ENCODE measurements around the gene CFB.

DNA sequence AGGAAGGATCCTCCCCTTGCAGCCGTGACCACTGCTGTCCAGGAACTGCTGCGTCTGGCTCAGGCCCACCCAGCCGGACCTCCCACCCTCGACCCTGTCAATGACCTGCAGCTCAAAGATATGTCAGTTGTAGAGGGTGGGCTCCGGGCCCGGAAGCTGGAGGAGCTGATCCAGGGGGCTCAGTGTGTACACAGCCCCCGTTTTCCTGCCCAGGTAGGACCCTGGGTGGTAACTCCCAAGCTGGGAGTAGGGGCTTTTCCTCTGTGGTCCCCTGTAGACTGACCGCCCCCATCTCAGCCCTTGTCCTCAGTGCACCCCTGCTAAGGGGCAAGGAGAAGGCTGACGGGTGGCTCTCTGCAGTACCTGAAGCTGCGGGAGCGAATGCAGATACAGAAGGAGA is 22.4 kb downstream of the CFB start:
- TF ChIP-seq, protein P1, sequence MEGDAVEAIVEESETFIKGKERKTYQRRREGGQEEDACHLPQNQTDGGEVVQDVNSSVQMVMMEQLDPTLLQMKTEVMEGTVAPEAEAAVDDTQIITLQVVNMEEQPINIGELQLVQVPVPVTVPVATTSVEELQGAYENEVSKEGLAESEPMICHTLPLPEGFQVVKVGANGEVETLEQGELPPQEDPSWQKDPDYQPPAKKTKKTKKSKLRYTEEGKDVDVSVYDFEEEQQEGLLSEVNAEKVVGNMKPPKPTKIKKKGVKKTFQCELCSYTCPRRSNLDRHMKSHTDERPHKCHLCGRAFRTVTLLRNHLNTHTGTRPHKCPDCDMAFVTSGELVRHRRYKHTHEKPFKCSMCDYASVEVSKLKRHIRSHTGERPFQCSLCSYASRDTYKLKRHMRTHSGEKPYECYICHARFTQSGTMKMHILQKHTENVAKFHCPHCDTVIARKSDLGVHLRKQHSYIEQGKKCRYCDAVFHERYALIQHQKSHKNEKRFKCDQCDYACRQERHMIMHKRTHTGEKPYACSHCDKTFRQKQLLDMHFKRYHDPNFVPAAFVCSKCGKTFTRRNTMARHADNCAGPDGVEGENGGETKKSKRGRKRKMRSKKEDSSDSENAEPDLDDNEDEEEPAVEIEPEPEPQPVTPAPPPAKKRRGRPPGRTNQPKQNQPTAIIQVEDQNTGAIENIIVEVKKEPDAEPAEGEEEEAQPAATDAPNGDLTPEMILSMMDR (IDR thresholded peaks at IDR 0.05), result no peak
- TF ChIP-seq POLR2AphosphoS5 (IDR thresholded peaks at IDR 0.05) (no peak), EP300 (IDR thresholded peaks at IDR 0.05) (no peak), POLR2A (IDR thresholded peaks at IDR 0.05) (no peak)

All from suprapubic skin (tissue), 4 donors.